Lower leg skin (tissue), 4 donors: ENCODE measurements around the gene EPHB2. TPM values are rescaled to one million over a fixed set of nuclear protein-coding genes. Genes with fewer than 3 reads are reported as not detected.

Source experiments
- DNase-seq, 2 donors: peaks; one replicate each; pipeline ENCODE4 v3.0.0-alpha.2; 2019; ENCODE audit warnings: low spot score in 2 of 2
- H3K4me3 ChIP-seq: fragments of 200-600 bp; sonication (generic); 2 replicates; pipeline ENCODE4 v1.5.1; 2017; ENCODE audit warnings: mild to moderate bottlenecking, low read depth; ENCODE audit not compliant: poor library complexity, severe bottlenecking
- CTCF ChIP-seq, 3 donors: fragments of 450-650 bp; IDR thresholded peaks; one replicate each; pipeline ENCODE4 v1.5.1; 2016; ENCODE audit warnings: antibody characterized with exemption in 3 of 3, mild to moderate bottlenecking in 3 of 3, moderate library complexity in 2 of 3
- POLR2A ChIP-seq, 2 donors: fragments of 450-650 bp; IDR thresholded peaks; one replicate each; pipeline ENCODE4 v1.6.1; 2016 to 2017; ENCODE audit warnings: antibody characterized with exemption in 2 of 2, mild to moderate bottlenecking in 1 of 2, moderate library complexity in 1 of 2
- WGBS, 2 donors: methylation state at CpG; one replicate each; pipeline ENCODE4 v1.1.5; 2018; 5-methylcytosine and 5-hydroxymethylcytosine counted together
- intact Hi-C: fragments of 100-400 bp; cut with DNase I; formaldehyde crosslinking; loops from one replicate; pipeline ENCODE4 v1.15.0; 2023; ENCODE audit warnings: low total_unique reads
- total RNA-seq, 4 donors: library from RNA; depleted of rRNA; stranded (reverse); fragments of >200 nt; gene quantifications; one replicate each; pipeline ENCODE4 v1.1.0, GENCODE V29; 2016

EPHB2 gene
- total RNA-seq, 4 donors from 2014 or later = 0.57 to 3.1 (median 1.7) TPM

- TF ChIP-seq CTCF (IDR thresholded peaks at IDR 0.05) = no peak
- WGBS, 2 donors = 51 to 64% methylated on average over 2 of the region's 2 CpGs
- no peak overlapping the region for H3K4me3 ChIP-seq
- intact Hi-C loops = no loop called here
- no peak for DNase-seq
These were observed 99.7 kb downstream of the EPHB2 start for GRCh38 chr1:22810378-22810777.

DNA sequence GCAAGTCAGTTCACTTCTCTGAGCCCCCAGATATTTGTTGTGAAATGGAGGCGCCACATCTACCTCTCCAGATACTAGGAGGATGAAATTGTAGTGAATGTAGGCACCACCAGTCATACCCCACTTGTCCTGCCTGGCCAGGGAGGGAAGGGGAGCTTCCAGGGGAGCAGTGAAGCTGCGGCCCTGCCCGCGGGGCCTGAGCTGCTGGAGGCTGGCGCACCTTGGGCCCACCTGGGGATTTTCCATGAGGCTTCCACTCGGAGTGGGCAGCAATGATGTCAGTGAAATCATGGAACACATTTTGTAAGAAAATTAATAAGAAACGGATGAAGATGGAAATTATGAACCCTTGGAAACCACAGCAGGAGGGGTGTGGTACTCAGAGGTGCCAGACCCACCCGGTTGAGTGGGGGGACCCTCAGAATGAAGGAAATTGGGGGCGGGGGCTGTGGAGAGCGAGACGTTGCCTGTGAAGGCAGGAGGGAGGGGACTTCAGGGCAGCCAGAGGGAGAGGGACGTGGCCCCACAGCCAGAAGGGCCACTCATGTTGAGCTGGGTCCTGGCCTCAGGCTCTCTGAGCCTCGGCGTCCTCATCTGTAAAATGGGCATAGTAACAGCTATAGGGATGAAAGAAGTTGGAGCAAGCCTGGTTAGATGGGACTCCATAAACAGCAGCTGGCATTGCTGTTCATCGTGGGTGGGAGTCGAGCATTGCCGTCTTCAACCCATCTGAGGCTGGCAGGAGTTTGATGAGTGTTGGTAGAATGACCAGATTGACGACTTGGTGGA, 101.6 kb downstream of the EPHB2 start:
- intact Hi-C loops = no loop called here
- DNase-seq = no peak
- no peak overlapping the region for H3K4me3 ChIP-seq
- TF ChIP-seq POLR2A (IDR thresholded peaks at IDR 0.05) (no peak), CTCF (IDR thresholded peaks at IDR 0.05) (no peak)
- 69 to 71% methylated on average over 18 of the region's 18 CpGs for WGBS, 2 donors

- no peak overlapping the region for H3K4me3 ChIP-seq
- WGBS, 2 donors = 82 to 94% methylated on average over 7 of the region's 7 CpGs
- no peak for DNase-seq
- intact Hi-C loops = no loop called here
- TF ChIP-seq POLR2A (IDR thresholded peaks at IDR 0.05) (no peak), CTCF (IDR thresholded peaks at IDR 0.05) (no peak)
These were observed 102.6 kb downstream of the EPHB2 start for GRCh38 chr1:22812993-22813790.

GRCh38 chr1:22814176-22815042, 103.8 kb downstream of the EPHB2 start:
- 62 to 64% methylated on average over 18 to 19 of the region's 19 CpGs for WGBS, 2 donors
- H3K4me3 ChIP-seq = no peak overlapping the region
- DNase-seq = no peak
- TF ChIP-seq CTCF (IDR thresholded peaks at IDR 0.05) (no peak), POLR2A (IDR thresholded peaks at IDR 0.05) (no peak)
- intact Hi-C loops = no loop called here

DNA sequence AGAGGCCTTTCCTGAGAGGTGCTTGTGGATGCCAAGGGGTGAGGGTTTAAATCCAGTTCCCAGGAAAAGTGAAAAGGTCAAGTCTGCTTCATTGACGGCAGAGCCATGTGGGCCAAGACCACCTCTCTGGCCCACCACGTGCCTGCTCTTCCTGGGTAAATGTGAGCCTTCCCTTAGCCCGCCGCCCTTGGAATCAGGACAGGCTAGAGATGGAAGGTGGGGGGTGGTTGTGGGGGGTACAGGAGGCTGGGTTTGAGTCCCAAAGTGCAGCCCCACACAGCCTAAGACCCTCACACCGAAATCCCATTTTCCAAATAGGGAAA, 104.4 kb downstream of the EPHB2 start:
- H3K4me3 ChIP-seq = no peak overlapping the region
- DNase-seq = no peak
- no peak for TF ChIP-seq POLR2A (IDR thresholded peaks at IDR 0.05)
- TF ChIP-seq CTCF (IDR thresholded peaks at IDR 0.05) = no peak
- intact Hi-C loops = no loop called here
- 69 to 90% methylated on average over 5 of the region's 5 CpGs for WGBS, 2 donors
